GM23338 (cell line): ENCODE data around the gene GRIK1.

ENCODE experiments used
- CREB1 ChIP-seq: fragments of 250-450 bp; sonication (Bioruptor Pico); IDR thresholded peaks from 2 replicates; pipeline ENCODE4 v1.5.0; 2020; ENCODE audit warnings: low read depth, mild to moderate bottlenecking, moderate library complexity
- CTCF ChIP-seq, 2 experiments: fragments of 200-600 bp in 1 of 2; sonication (generic) in 1 of 2; conservative IDR thresholded peaks; 2 replicates each; pipeline versions ENCODE4 v1.5.1 to v1.6.1; 2016 to 2017; ENCODE audit warnings: antibody characterized with exemption in 2 of 2, low read depth in 2 of 2, mild to moderate bottlenecking in 2 of 2, moderate library complexity in 1 of 2
- ETS1 ChIP-seq: IDR thresholded peaks from 2 replicates; pipeline ENCODE4 v1.6.1; 2016; ENCODE audit warnings: antibody characterized with exemption
- EZH2 ChIP-seq: fragments of 200-600 bp; sonication (generic); IDR thresholded peaks from one replicate; pipeline ENCODE4 v1.8.0; 2017; ENCODE audit warnings: antibody characterized with exemption, mild to moderate bottlenecking, low read depth; ENCODE audit not compliant: unreplicated experiment
- EZH2phosphoT487 ChIP-seq: fragments of 200-600 bp; sonication (generic); IDR thresholded peaks from one replicate; pipeline ENCODE4 v1.8.1; 2018; ENCODE audit warnings: antibody characterized with exemption; ENCODE audit not compliant: unreplicated experiment
- JUNB ChIP-seq: IDR thresholded peaks from one replicate; pipeline ENCODE4 v1.6.1; 2016; ENCODE audit warnings: antibody characterized with exemption; ENCODE audit not compliant: unreplicated experiment
- NANOG ChIP-seq: IDR thresholded peaks from 2 replicates; pipeline ENCODE4 v1.6.1; 2016; ENCODE audit warnings: antibody characterized with exemption, borderline replicate concordance
- POLR2AphosphoS5 ChIP-seq: IDR thresholded peaks from 2 replicates; pipeline ENCODE4 v1.6.1; 2016; ENCODE audit warnings: antibody characterized with exemption, low read depth
- REST ChIP-seq: IDR thresholded peaks from one replicate; pipeline ENCODE4 v1.6.1; 2018; ENCODE audit warnings: antibody characterized with exemption; ENCODE audit not compliant: unreplicated experiment
- STAT1 ChIP-seq: IDR thresholded peaks from one replicate; pipeline ENCODE4 v1.6.1; 2016; ENCODE audit warnings: antibody characterized with exemption; ENCODE audit not compliant: unreplicated experiment
- ZNF114 ChIP-seq: fragments of 250-450 bp; sonication (Bioruptor Pico); IDR thresholded peaks from 2 replicates; pipeline ENCODE4 v1.5.0; 2020; ENCODE audit warnings: mild to moderate bottlenecking, moderate library complexity
- ZNF331 ChIP-seq: fragments of 250-450 bp; sonication (Bioruptor Pico); IDR thresholded peaks from 2 replicates; pipeline ENCODE4 v1.5.0; 2020; ENCODE audit warnings: low read depth, mild to moderate bottlenecking, moderate library complexity
- ZNF462 ChIP-seq: fragments of 250-450 bp; sonication (Bioruptor Pico); IDR thresholded peaks from 2 replicates; pipeline ENCODE4 v1.5.0; 2020; ENCODE audit warnings: mild to moderate bottlenecking, moderate library complexity

- TF ChIP-seq CTCF (conservative IDR thresholded peaks at IDR 0.05; ENCODE audit: low read depth in 2 of 2) (no peak), EZH2 (no peak), POLR2AphosphoS5 (no peak), REST (no peak), CREB1 (CRISPR knock-in tag) (no peak), EZH2phosphoT487 (no peak), ZNF114 (CRISPR knock-in tag) (no peak), JUNB (no peak), ETS1 (no peak), NANOG (no peak), ZNF331 (CRISPR knock-in tag) (no peak), ZNF462 (CRISPR knock-in tag) (no peak), STAT1 (no peak)
These were observed 315.0 kb downstream of the GRIK1 start for GRCh38 chr21:29624776-29625175.
